Measurements from ENCODE around the gene ZNF436.
A peak's percentile ranks its signal among the peaks of the same experiment; 100 is the strongest.

ZNF436 gene

DNA sequence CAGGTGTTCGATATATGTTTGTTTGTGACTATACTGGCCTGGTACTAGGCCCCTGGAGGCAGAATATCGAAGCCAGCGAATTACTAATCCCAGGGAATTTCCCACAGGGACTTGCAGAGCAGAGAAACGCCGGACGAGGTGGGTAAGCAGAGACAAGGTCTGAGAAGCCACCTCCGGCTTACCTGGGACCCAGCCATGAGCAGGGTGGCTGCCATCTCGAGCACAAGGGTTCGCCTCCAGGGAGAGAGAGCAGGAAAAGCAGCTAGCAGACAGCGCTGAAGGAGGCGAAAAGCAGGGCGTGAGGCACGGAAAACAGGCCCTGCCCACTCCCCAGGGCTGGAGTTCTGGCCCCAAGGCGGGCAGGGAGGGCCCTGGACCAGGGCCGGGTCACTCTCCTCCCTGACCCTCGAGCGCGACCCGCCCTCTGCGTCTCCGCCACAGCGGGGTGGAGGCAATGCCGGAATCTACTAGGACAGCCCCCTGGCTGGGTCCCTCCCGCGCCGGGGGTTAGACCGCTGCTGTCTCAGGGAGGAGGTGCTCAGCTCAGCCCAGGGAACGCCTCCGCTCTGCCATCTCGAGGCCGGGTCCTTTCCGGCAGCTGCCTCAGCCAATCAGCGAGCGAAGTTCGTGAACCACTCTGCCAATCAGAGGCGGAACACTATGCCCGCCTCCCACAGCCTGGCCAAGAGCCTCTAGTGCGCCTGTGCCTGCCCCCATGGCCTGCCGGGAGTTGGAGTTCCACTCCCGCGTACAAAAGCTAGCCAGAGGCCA lies 1.7 kb downstream of the ZNF436 start:
- peak; percentile 88 to 98 for DNase-seq (ENCODE audit: low read depth in 1 of 2, low spot score in 1 of 2)

DNA sequence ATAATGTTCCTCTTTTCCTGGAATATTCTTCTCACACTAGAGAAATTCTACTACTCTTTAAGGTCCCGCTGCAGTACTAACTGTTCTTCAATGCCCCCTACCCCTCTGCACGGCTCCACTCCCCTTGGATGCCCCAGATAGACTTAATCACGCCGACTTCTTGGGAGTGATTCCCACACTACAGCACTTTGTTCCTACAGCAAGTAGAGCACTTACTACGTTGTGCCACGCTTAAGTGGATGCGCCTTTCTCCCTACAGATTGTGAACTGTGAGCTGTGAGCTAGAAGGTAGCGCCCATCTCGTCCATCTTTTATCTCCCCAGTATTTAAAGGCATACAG lies 2.2 kb downstream of the ZNF436 start:
- no peak for DNase-seq (ENCODE audit: low read depth in 1 of 2, low spot score in 1 of 2)

DNA sequence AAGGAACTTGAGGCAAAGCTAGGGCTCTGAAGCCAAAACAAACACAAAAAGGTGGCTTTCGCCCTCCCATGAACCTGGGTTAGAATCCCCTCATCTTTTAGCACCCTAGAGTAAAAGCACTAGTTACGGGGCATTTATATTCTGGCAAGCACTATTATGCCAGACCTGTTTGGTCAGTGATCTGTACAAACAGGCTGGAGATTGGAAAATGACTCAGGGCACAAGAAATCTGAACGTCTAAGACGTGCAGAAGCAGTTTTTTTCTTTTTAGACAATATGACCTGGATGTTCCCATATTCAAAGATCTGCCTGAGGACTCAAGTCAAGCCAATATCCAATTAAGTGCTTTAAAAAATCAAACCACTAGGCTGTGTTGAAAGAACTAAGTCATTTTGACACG lies 3.0 kb downstream of the ZNF436 start:
- DNase-seq (ENCODE audit: low read depth in 1 of 2, low spot score in 1 of 2) = no peak

DNA sequence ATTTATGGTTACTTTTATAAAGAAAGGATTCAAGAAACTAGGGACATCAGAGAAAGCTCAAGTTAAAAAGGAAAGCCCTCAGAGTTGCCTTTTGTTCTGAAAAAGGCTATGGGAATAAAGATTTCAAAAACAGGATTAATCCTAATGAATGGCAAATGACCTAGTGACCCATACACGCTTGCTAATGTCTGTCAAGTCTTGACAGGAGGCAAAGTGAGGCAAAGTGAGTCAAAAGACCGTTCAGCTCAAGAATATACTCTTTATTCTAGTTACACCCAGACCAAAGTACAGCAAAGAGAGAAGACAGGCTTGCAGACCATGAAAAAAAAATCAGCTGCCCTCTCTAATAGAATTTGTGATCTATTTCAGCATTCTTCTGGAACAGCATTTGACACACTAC lies 3.5 kb downstream of the ZNF436 start:
- no peak for DNase-seq (ENCODE audit: low read depth in 1 of 2, low spot score in 1 of 2)

DNA sequence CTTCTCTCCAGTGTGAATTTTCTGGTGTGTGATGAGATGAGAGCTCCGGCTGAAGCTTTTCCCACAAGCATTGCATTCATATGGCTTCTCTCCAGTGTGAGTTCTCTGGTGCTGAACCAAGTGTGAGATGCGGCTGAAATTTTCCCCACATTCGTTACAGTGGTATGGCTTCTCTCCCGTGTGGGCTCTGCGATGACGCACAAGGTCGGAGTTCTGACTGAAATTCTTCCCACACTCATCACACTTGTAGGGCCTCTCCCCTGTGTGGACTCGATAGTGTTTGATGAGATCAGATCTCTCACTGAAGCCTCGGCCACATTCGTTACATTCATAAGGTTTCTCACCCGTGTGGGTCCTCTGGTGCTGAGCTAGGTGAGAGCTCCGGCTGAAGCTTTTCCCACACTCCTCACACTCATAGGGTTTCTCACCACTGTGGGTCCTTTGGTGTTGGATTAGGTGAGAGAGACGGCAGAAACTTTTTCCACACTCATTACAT lies 7.4 kb downstream of the ZNF436 start:
- DNase-seq (ENCODE audit: low read depth in 1 of 2, low spot score in 1 of 2) = no peak

DNA sequence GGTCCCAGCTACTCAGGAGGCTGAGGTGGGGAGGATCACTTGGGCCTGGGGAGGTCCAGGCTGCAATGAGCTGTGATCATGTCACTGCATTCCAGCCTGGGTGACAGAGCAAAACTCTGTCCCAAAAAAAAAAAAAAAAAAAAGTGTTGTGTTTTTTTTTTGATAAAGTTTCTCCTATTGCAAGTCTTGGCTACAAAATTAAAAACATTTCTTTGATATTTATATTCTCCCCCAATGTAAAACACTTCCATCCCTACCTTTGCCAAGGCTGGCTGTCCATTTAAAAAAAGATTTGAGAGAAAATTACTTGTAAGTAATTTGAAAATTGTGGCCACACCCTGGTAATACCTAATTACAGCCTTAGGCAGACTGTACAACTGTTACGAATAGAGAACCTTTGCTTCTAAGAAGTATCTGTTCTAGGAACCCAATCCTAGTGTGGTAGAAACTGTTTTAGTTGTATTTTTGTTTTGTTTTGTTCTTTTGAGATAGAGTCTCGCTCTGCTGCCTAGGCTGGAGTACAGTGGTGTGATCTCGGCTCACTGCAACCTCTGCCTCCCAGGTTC lies 11.2 kb downstream of the ZNF436 start:
- no peak for DNase-seq (ENCODE audit: low read depth in 1 of 2, low spot score in 1 of 2)

DNA sequence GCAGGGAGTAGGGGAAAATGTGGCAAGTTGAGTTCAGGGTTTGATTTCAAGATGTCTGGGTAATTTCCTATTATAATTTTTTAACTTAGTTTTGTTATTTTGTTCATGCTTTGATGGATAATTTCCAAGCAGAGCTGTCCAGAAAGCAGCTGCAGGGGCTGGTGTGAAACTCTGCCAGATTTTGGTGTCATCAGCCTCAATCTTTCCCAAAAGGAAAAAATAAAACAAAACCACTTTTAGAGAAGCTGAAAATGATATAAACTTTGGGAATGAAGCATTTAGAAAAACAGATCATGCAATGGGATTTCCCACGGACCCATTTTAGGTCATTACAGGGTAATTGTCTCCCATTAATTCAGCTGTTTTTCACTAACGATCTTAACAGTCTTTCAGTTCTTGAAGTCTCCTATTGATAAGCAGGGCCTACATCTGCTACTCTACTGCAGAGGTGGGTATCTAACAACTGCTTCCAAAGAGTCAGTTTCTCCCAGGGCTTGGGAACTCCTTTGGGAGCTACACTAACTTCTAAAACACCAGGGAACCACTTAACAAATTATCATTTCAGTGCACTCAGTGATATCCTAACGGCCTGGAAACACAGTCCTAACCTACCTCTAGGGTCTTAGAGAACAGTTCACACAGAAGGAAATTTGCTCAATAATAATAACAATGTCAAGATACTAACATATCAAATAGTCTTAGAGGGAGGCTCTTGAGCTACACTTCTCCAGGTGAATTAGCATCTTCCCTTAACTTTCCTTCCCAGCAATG lies 12.3 kb downstream of the ZNF436 start:
- DNase-seq (ENCODE audit: low read depth in 1 of 2, low spot score in 1 of 2) = no peak

DNA sequence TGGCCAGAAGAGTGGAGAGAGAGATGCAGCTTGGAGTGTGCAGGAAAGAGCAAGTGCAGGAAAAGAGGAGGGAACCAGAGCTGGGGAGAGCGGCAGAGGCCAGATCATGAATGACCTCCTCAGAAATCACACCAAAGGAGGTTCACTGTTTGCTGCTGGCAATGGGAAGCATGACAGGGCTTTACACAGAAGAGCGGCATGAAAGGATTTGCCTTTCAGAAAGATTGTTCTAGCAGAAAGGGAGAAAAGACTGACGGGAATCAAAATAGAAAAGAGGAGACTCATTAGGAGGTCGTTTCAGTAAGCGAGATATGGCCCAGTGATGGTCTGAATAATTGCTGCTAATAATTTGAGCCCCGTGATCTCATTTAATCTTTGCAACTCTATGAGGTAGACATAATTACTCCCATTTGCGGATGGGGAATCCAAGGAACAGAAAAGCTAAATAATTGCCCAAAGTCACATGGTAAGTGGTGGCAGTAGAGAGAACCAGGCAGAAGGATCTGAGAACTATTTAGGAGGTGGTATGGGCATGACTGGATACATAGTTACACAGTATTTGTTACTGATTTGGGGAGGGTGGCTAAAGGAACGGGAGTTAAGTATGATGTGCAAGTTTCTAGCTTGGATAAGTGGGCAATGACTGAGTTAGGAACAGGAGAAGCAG lies 13.0 kb downstream of the ZNF436 start:
- no peak for DNase-seq (ENCODE audit: low read depth in 1 of 2, low spot score in 1 of 2)

DNA sequence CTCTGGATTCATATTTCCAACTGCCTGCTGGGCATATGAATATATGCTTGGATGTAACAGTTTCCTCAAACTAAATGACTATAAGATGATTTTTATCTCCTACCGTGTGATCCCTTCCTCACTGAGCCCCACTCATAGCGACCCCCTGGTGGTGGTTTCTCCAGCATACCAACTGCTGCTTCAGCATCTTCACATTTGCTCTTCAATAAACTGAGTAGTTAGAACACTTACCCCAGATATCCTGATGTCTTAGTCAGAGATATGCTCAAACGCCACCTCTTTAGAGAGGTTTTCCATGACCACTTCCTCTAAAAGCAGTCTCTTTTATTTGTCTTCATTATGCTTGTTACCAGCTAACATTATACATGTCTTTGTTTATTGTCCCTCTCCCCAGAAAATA lies 15.4 kb downstream of the ZNF436 start:
- no peak for DNase-seq (ENCODE audit: low read depth in 1 of 2, low spot score in 1 of 2)

DNA sequence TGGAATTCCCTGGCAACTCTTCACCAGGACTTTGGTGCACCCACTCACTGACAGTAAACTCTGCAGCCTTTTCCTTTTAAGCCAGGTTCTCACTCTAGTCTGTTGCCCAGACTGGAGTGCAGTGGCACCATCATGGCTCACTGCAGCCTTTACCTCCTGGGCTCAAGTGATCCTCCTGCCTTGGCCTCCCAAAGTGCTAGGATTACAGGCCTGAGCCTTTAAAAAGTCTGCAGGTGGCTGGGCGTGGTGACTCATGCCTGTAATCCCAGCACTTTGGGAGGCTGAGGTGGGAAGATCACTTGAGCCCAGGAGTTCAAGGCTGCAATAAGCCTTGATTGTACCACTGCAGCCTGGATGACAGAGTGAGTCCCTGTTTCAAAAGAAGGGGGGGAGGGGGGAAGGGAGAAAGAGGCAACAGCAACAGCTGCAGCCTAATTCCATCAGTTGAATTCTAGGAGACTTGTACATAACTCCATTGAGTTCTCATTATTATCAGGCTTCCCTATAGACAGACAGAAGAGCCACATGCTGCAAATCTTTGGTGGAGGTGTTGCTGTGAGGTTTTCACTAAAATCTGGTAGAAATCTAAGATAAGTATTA lies 17.4 kb downstream of the ZNF436 start:
- no peak for DNase-seq (ENCODE audit: low read depth in 1 of 2, low spot score in 1 of 2)

DNA sequence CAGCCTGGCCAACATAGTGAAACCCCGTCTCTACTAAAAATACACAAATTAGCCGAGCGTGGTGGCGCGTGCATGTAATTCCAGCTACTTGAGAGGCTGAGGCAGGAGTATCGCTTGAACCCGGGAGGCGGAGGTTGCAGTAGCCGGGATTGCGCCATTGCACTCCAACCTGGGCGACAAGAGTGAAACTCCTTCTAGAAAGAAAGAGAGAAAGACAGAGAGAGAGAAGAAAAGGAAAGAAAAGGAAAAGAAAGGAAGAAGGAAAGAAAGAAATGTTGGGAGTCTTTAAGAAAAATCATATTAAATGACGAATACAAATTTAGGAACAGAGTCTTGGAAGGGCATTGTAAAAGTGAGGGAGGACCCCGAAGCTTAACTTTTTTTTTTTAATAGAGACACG lies 23.7 kb downstream of the ZNF436 start:
- DNase-seq (ENCODE audit: low read depth in 1 of 2, low spot score in 1 of 2) = no peak

DNA sequence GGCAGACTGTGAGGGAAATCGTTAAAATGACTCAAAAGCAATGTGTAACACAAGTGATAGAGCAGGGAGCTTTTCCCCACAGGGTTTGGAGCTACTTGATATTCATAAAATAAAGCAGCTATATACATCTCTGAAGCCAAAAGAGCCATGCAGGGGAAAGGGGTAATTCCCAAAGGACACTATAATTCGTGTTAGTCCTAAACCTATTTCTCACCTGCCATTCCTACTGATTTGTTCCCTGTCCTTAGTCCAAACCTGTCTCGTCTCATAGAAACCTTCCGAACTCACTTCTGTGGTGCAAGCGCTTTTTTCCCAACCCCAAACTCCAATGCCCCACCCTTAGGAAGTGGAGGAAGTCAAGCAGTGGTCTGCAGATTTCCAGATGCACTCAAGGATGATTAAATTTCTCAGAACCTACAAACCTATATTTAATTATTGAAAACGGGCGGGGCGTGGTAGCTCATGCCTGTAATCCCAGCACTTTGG lies 24.6 kb downstream of the ZNF436 start:
- no peak for DNase-seq (ENCODE audit: low read depth in 1 of 2, low spot score in 1 of 2)

DNA sequence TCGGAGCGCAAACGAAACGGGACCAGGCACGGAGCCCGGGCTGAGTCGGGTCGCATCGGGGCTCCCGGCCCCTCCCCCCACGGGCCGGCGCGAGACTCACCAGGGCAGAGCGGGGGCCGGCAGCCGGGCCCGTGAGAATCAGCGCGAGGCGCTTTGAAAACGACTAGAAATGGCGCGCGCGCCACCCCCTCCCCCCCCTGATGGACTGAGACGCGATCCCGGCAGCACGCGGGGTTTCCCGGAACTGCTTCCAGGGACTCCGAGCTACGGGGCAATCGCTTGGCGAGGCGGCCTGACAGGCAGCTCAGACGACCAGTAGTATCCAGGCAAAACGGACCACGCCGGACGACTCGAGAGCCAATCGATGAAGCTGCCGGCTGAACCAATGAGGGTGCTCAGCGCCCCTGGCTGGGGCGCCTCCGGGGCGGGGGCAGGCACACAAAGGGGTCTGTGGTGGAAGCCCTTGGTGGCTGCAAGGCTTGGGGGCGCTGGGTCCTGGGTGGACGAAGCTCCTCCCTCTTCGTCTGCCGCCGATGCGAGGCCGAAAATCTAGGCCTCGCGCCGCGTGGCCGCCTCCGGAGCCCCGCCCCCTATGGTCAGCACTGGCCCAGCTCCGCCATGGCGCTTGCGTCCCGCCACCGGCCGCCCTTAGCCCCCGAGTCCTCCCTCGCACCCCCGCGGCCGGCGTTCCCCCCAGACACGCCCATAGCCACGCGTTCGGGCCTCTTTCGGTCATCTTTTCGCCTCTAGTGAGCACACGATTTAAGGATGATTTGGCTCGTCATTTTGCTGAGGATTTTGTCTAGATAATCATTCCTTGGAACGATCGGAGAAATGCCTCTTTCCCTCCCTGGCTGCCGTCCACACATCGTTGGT lies 25.3 kb downstream of the ZNF436 start, which contains the start of gene HNRNPR:
Gene HNRNPR, minus strand, starts transcription at position 174 of the 876 bp plus-strand sequence. CDS start 3,276 bp downstream, outside the sequence.
- DNase-seq (ENCODE audit: low read depth in 1 of 2, low spot score in 1 of 2) = peak; percentile 93 to 99

DNA sequence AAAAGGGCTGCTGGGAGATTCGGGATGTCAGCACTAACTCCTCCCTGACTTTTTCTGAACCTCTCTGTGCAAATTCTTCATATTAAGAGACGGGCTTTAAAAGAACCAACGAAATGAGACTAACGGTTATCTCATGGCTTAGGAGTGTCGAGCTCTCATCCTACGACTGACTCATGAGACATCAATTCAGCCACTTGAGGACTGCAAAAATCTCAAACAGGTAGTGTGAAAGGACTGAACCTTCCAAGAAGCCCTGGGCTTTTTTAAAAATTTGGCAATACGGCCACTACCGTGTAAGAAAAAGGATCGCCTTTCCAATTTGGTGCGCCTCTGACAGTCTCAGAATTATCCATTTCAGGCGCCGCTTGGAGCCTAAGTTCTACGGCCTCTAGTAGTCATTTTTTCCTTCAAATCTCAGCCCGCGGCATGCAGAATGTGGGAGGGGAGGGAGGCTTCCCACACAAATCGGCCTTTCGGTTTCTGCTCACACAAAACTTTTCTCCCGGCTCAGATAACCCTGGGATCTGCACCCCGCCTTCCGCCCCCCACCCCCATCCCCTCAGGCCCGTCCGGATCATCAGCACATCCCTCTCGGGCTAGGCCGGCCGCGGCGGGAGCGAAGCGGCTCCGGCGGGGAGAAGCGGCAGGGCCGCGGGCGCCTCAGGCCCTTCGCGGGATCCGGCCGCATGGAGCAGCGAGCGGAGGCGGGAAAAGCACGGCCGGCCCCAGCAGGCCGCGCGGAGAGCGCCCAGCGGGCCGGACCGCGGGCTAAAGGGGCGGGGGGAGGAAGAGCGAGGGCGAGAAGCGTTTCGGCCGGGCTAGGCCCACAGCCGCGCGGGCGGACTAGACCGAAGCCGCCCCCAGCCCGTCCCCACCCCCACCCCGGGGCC lies 26.2 kb downstream of the ZNF436 start:
- peak; percentile 41 to 62 for DNase-seq (ENCODE audit: low read depth in 1 of 2, low spot score in 1 of 2)

DNA sequence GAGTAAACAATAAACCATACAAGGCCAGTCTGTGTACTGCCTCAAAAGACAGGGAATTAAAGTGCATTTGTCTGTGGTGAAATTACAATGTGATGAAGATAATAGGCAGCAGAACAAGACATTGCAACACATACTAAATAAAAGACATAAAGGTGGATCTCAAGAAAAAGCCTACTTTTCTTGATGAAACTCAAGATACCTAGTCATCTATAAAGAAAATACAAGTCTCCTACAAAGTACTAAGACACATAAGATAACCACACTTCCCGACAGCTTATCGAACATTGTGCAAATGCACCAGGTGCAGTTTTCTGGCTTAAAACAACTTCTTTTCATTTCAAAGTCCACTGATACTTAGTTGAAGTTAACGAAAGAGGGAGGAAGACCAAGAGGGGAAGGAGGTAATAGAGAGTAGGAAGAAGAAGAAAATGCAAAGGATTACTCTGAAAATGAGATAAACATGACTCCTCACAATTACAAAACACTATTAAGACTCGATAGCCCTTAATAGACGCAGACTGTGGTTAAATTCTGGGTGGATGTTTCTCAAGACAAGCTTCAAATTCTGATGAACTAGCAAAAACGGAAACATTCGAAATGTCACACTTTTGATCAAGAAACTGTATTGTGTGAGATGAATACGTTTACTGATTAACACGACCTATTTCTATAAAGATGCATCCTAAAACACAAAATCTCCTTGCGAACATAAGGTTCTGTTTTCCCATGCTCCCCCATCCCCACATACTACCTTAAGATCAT lies 27.5 kb downstream of the ZNF436 start:
- no peak for DNase-seq (ENCODE audit: low read depth in 1 of 2, low spot score in 1 of 2)

DNA sequence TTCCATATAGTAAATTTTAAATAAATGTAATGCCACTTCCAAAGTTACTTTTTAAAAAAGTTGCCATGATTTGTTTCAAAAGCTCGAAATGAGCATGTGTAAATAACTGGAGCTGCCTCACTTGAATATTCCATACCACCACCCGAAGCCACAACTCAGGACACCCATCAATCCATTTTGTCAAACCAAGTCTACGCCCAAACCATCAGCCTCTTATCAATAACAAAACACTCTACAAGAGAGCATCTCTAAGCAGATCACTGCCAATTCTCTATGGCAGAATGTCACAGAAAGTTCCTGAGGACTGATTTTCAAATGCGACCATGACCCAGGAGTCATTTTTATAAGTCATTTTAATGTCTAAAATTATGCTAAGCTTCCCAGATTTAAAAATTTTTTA lies 30.0 kb downstream of the ZNF436 start:
- DNase-seq (ENCODE audit: low read depth in 1 of 2, low spot score in 1 of 2) = no peak

DNA sequence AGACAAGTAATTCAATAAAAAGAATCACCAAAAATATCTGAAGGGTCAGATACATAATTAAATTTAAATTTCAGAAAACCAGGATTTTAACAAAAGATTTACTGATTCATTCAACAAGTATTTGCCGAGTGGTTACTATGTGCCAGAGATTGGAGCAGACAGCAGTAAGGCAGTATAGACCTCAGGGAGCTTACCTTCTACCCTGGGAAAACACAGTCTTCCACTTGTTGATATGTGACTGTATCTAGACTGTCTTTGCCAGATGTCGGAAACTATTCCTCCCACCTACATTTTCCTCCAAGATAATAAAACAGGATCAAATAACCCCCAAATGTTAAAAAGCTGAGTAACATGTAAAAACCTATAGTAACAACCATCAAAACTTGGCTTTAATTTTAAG lies 31.8 kb downstream of the ZNF436 start:
- DNase-seq (ENCODE audit: low read depth in 1 of 2, low spot score in 1 of 2) = no peak

DNA sequence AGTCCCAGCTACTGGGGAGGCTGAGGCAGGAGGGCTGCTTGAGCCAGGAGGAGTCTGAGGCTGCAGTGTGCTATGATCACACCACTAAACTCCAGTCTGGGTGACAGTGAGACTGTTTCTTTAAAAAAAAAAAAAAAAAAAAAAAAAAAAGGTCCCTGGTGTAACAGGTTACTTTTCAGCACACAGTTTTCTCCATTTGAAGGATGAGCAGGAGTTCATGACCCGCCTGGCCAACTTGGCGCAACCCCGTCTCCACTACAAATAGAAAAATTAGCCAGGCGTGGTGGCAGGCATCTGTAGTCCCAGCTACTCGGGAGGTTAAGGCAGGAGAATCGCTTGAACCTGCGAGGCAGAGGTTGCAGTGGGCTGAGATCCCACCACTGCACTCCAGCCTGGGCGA lies 37.9 kb downstream of the ZNF436 start:
- DNase-seq (ENCODE audit: low read depth in 1 of 2, low spot score in 1 of 2) = no peak
